Naive thymus-derived CD4-positive, alpha-beta T cell (primary cell): ENCODE data around the gene CYP1A1. TPM values are rescaled to one million over a fixed set of nuclear protein-coding genes. Genes with fewer than 3 reads are reported as not detected.

Experiments
- ATAC-seq: fragments of 150-1000 bp; cut with Tn5 transposase; 2 replicates; pipeline ENCODE4 v1.10.0; 2021; ENCODE audit warnings: mild to moderate bottlenecking, moderate library complexity
- CTCF ChIA-PET: fragments of 350-600 bp; sonication (Branson Sonifier 250); formaldehyde crosslinking; loops from one replicate; lab custom pipeline; 2021; ENCODE audit warnings: antibody characterized with exemption; lab: Charles Lee
- POLR2A ChIA-PET: fragments of 350-600 bp; sonication (Branson Sonifier 250); formaldehyde crosslinking; loops from one replicate; lab custom pipeline; 2021; ENCODE audit warnings: antibody characterized with exemption, inconsistent platforms; lab: Charles Lee
- DNase-seq, 9 donors: peaks; one replicate each; pipeline versions ENCODE4 v3.0.0 to v3.0.0-alpha.2; 2020 to 2022; ENCODE audit warnings: mixed read lengths in 1 of 9
- H3K27ac ChIP-seq: one replicate; pipeline ENCODE4 v1.7.0; 2013; ENCODE audit warnings: mild to moderate bottlenecking, low read depth, low read length, moderate library complexity
- H3K27me3 ChIP-seq, 2 donors: one replicate each; pipeline ENCODE4 v1.7.0; 2013; ENCODE audit warnings: low read length in 2 of 2, mild to moderate bottlenecking in 2 of 2, moderate library complexity in 2 of 2; ENCODE audit not compliant: control insufficient read depth in 2 of 2, insufficient read depth in 2 of 2
- H3K36me3 ChIP-seq, 3 experiments: 1 replicate in 2 of 3; 2 replicates in 1 of 3; pipeline ENCODE4 v1.7.0; 2013; ENCODE audit warnings: low read length in 3 of 3, mild to moderate bottlenecking in 3 of 3, moderate library complexity in 1 of 3; ENCODE audit not compliant: insufficient read depth in 3 of 3, control insufficient read depth in 2 of 3
- H3K4me1 ChIP-seq, 2 donors: one replicate each; pipeline ENCODE4 v1.7.0; 2013; ENCODE audit warnings: low read length in 2 of 2, mild to moderate bottlenecking in 2 of 2, moderate library complexity in 1 of 2; ENCODE audit not compliant: control insufficient read depth in 2 of 2, insufficient read depth in 2 of 2
- H3K4me3 ChIP-seq: 2 replicates; pipeline ENCODE4 v1.7.0; 2013; ENCODE audit warnings: mild to moderate bottlenecking, low read length
- H3K9me3 ChIP-seq, 3 experiments: 1 replicate in 2 of 3; 2 replicates in 1 of 3; pipeline ENCODE4 v1.7.0; 2013; ENCODE audit warnings: low read length in 3 of 3; ENCODE audit not compliant: control insufficient read depth in 2 of 3
- H3K27ac Mint-ChIP-seq, 9 donors: one replicate each; pipeline ENCODE4 v1.8.0; 2020 to 2022; ENCODE audit warnings: mixed read lengths in 9 of 9, mild to moderate bottlenecking in 8 of 9, moderate library complexity in 5 of 9, inconsistent platforms in 2 of 9
- H3K27me3 Mint-ChIP-seq, 5 donors: one replicate each; pipeline ENCODE4 v1.8.0; 2021 to 2022; ENCODE audit warnings: mixed read lengths in 5 of 5, mild to moderate bottlenecking in 1 of 5
- H3K36me3 Mint-ChIP-seq, 5 donors: one replicate each; pipeline ENCODE4 v1.8.0; 2020 to 2022; ENCODE audit warnings: mixed read lengths in 5 of 5, mild to moderate bottlenecking in 3 of 5, inconsistent platforms in 1 of 5
- H3K4me1 Mint-ChIP-seq, 7 donors: one replicate each; pipeline ENCODE4 v1.8.0; 2020 to 2022; ENCODE audit warnings: mixed read lengths in 7 of 7, mild to moderate bottlenecking in 3 of 7, inconsistent platforms in 1 of 7
- H3K4me3 Mint-ChIP-seq, 10 donors: one replicate each; pipeline ENCODE4 v1.8.0; 2020 to 2022; ENCODE audit warnings: mild to moderate bottlenecking in 10 of 10, mixed read lengths in 10 of 10, moderate library complexity in 6 of 10, inconsistent platforms in 2 of 10
- H3K9me3 Mint-ChIP-seq, 11 donors: one replicate each; pipeline ENCODE4 v1.8.0; 2020 to 2022; ENCODE audit warnings: mixed read lengths in 11 of 11, mild to moderate bottlenecking in 4 of 11, inconsistent platforms in 1 of 11, moderate library complexity in 1 of 11
- intact Hi-C, 2 donors: fragments of 100-400 bp; cut with micrococcal nuclease; formaldehyde crosslinking; loops; one replicate each; pipeline ENCODE4 v1.15.1; 2023
- polyA plus RNA-seq, 2 donors: library from polyadenylated mRNA; unstranded; fragments of 300-500 nt; fragmentation: Illumina TruSeq; gene quantifications; one replicate each; pipeline ENCODE4 v1.2.3, GENCODE V29; 2021
- total RNA-seq, 6 experiments: library from RNA in 5 of 6; stranded (reverse) in 5 of 6; gene quantifications; 1 replicate in 5 of 6; 2 replicates in 1 of 6; pipeline ENCODE4 v1.2.3 and lab custom pipeline; 2021 to 2026

CYP1A1 gene
- total and polyA plus RNA-seq, 7 experiments from 2014 or later, result 0.63 TPM; not detected in 6

- H3K4me3 Mint-ChIP-seq, result no peak overlapping the region
- ATAC-seq (no peak), DNase-seq (no peak)
- H3K27me3 ChIP-seq, result no peaks in the 10 kb centered on the region
- H3K36me3 Mint-ChIP-seq, result no peaks in the 10 kb centered on the region
- no peaks in the 10 kb centered on the region for H3K36me3 ChIP-seq
- H3K27ac ChIP-seq, result no peak overlapping the region
- H3K4me3 ChIP-seq, result no peak overlapping the region
- peaks cover 0 to 3% (median 0%) of the 10 kb centered on the region in 11 donors for H3K9me3 Mint-ChIP-seq
- CTCF ChIA-PET, result no interaction called here
- H3K9me3 ChIP-seq, result no peaks in the 10 kb centered on the region
- POLR2A ChIA-PET, result no interaction called here
- no peaks in the 10 kb centered on the region for H3K4me1 ChIP-seq
- intact Hi-C loops, result no loop called here
- peaks cover 0 to 17% (median 0%) of the 10 kb centered on the region in 5 donors for H3K27me3 Mint-ChIP-seq
- peaks cover 0 to 8% (median 4%) of the 10 kb centered on the region in 7 donors for H3K4me1 Mint-ChIP-seq
- H3K27ac Mint-ChIP-seq, result peak overlapping the region in 1 of 9 donors; percentile 20
Observed at GRCh38 chr15:74710319-74711094, 14.8 kb downstream of the CYP1A1 start.

- Histone ChIP-seq H3K4me3 (no peak overlapping the region), H3K27me3 (no peaks in the 10 kb centered on the region), H3K27ac (no peak overlapping the region), H3K4me1 (no peaks in the 10 kb centered on the region), H3K9me3 (no peaks in the 10 kb centered on the region), H3K36me3 (no peaks in the 10 kb centered on the region)
- ATAC-seq, result no peak
- peaks cover 0 to 8% (median 4%) of the 10 kb centered on the region in 7 donors for H3K4me1 Mint-ChIP-seq
- H3K36me3 Mint-ChIP-seq, result no peaks in the 10 kb centered on the region
- H3K9me3 Mint-ChIP-seq, result peaks cover 0 to 3% (median 0%) of the 10 kb centered on the region in 11 donors
- POLR2A ChIA-PET, result no interaction called here
- H3K27me3 Mint-ChIP-seq, result peaks cover 0 to 19% (median 0%) of the 10 kb centered on the region in 5 donors
- DNase-seq, result no peak
- H3K27ac Mint-ChIP-seq, result peak overlapping the region in 1 of 9 donors; percentile 20
- intact Hi-C loops, result no loop called here
- CTCF ChIA-PET, result no interaction called here
- no peak overlapping the region for H3K4me3 Mint-ChIP-seq
Observed at GRCh38 chr15:74709892-74710291, 15.4 kb downstream of the CYP1A1 start.

- Histone ChIP-seq H3K27ac (no peak overlapping the region), H3K27me3 (no peaks in the 10 kb centered on the region), H3K36me3 (no peaks in the 10 kb centered on the region), H3K9me3 (no peaks in the 10 kb centered on the region), H3K4me3 (no peak overlapping the region), H3K4me1 (no peaks in the 10 kb centered on the region)
- intact Hi-C loops, result no loop called here
- H3K36me3 Mint-ChIP-seq, result no peaks in the 10 kb centered on the region
- H3K27me3 Mint-ChIP-seq, result peaks cover 0 to 19% (median 0%) of the 10 kb centered on the region in 5 donors
- H3K9me3 Mint-ChIP-seq, result peaks cover 0 to 3% (median 0%) of the 10 kb centered on the region in 11 donors
- ATAC-seq, result no peak
- H3K4me1 Mint-ChIP-seq, result peaks cover 0 to 8% (median 4%) of the 10 kb centered on the region in 7 donors
- no peak for DNase-seq
- CTCF ChIA-PET, result no interaction called here
- no peak overlapping the region for H3K27ac Mint-ChIP-seq
- H3K4me3 Mint-ChIP-seq, result no peak overlapping the region
- POLR2A ChIA-PET, result no interaction called here
Observed at GRCh38 chr15:74709011-74709410, 16.3 kb downstream of the CYP1A1 start.

GRCh38 chr15:74696808-74697207 is 28.5 kb downstream of the CYP1A1 start:
- Mint-ChIP-seq H3K4me3 (peak overlapping the region; percentile 96 to 100 (median 100)), H3K9me3 (peaks cover 0 to 3% (median 0%) of the 10 kb centered on the region in 11 donors), H3K36me3 (peaks cover 0 to 2% (median 0%) of the 10 kb centered on the region in 5 donors), H3K27me3 (peaks cover 0 to 6% (median 4%) of the 10 kb centered on the region in 5 donors), H3K27ac (peak overlapping the region; percentile 97 to 100 (median 99)), H3K4me1 (peaks cover 27 to 49% (median 46%) of the 10 kb centered on the region in 7 donors)
- Histone ChIP-seq H3K4me3 (peak overlapping the region; percentile 71), H3K27ac (peak overlapping the region; percentile 86), H3K4me1 (peaks cover 12 to 14% of the 10 kb centered on the region in 2 donors), H3K9me3 (no peaks in the 10 kb centered on the region), H3K36me3 (peaks cover 0 to 7% (median 0%) of the 10 kb centered on the region in 3 experiments), H3K27me3 (no peaks in the 10 kb centered on the region)
- ATAC-seq (no peak), DNase-seq (no peak)
- intact Hi-C loops, result loop anchor here (1.0 to 10.0 kb wide), 7 partner anchors 29 to 930 kb away; partner anchors contain the start of genes ARID3B (in 1 of the 2), CLK3 (in 1 of the 2), COX5A (in 1 of the 2) and SNUPN (in 1 of the 2)
- ChIA-PET POLR2A (interaction anchor here (0.7 kb wide), 1 partner anchor 146 kb away, joined by 3 read pairs; the partner anchor contains the start of gene ULK3), CTCF (no interaction called here)

GRCh38 chr15:74696398-74696729 is 29.0 kb downstream of the CYP1A1 start:
- peak; percentile 6 for ATAC-seq
- ChIA-PET POLR2A (interaction anchor here (0.7 to 1.1 kb wide), 2 partner anchors 75 to 147 kb away, joined by 3 read pairs; partner anchors contain the start of gene ULK3), CTCF (no interaction called here)
- intact Hi-C loops, result loop anchor here (1.0 to 10.0 kb wide), 7 partner anchors 30 to 931 kb away; partner anchors contain the start of genes ARID3B (in 1 of the 2), CLK3 (in 1 of the 2), COX5A (in 1 of the 2) and SNUPN (in 1 of the 2)
- Mint-ChIP-seq H3K9me3 (peaks cover 0 to 3% (median 0%) of the 10 kb centered on the region in 11 donors), H3K27me3 (peaks cover 0 to 3% (median 0%) of the 10 kb centered on the region in 5 donors), H3K36me3 (peaks cover 0 to 2% (median 0%) of the 10 kb centered on the region in 5 donors), H3K4me3 (peak overlapping the region; percentile 96 to 100 (median 100)), H3K27ac (peak overlapping the region; percentile 97 to 100 (median 99)), H3K4me1 (peaks cover 27 to 49% (median 48%) of the 10 kb centered on the region in 7 donors)
- no peak for DNase-seq
- peaks cover 0 to 7% (median 0%) of the 10 kb centered on the region in 3 experiments for H3K36me3 ChIP-seq
- H3K27ac ChIP-seq, result peak overlapping the region; percentile 86
- peak overlapping the region; percentile 71 for H3K4me3 ChIP-seq
- peaks cover 12 to 14% of the 10 kb centered on the region in 2 donors for H3K4me1 ChIP-seq
- no peaks in the 10 kb centered on the region for H3K27me3 ChIP-seq
- no peaks in the 10 kb centered on the region for H3K9me3 ChIP-seq

GRCh38 chr15:74695597-74696397 is 29.5 kb downstream of the CYP1A1 start, which contains the start of gene EDC3:
EDC3 (minus strand) TSS chr15:74696024; CDS start chr15:74675124, 20,900 bp downstream.
- Mint-ChIP-seq H3K4me3 (peak within 1 kb of the TSS; percentile 96 to 100 (median 100)), H3K27me3 (peaks cover 0 to 3% (median 0%) of the 10 kb centered on the region in 5 donors), H3K4me1 (peaks cover 27 to 54% (median 48%) of the 10 kb centered on the region in 7 donors), H3K36me3 (peaks cover 0 to 2% (median 0%) of the 10 kb centered on the region in 5 donors), H3K27ac (peak within 1 kb of the TSS; percentile 97 to 100 (median 99)), H3K9me3 (peaks cover 0 to 3% (median 0%) of the 10 kb centered on the region in 11 donors)
- Histone ChIP-seq H3K27me3 (no peaks in the 10 kb centered on the region), H3K4me3 (peak within 1 kb of the TSS; percentile 71), H3K4me1 (peaks cover 12 to 14% of the 10 kb centered on the region in 2 donors), H3K27ac (peak within 1 kb of the TSS; percentile 86), H3K9me3 (no peaks in the 10 kb centered on the region), H3K36me3 (peaks cover 0 to 7% (median 0%) of the 10 kb centered on the region in 3 experiments)
- ATAC-seq (peak; percentile 93), DNase-seq (peak; percentile 69 to 87 (median 84))
- POLR2A ChIA-PET, result interaction anchor here (0.7 to 1.1 kb wide), 3 partner anchors 76 to 147 kb away, joined by 3 read pairs; partner anchors contain the start of genes CLK3 and ULK3
- intact Hi-C loops, result loop anchor here (1.0 to 10.0 kb wide), 7 partner anchors 31 to 932 kb away; partner anchors contain the start of genes ARID3B (in 1 of the 2), CLK3 (in 1 of the 2), COX5A (in 1 of the 2) and SNUPN (in 1 of the 2)
- CTCF ChIA-PET, result interaction anchor here (1.0 kb wide), 1 partner anchor 13 kb away, joined by 3 read pairs; no protein-coding TSS in a partner anchor
